ENCODE measurements around the gene RNF151. TPM values are rescaled to one million over a fixed set of nuclear protein-coding genes. Genes with fewer than 3 reads are reported as not detected.
"Not testable (repeated sequence)": the region's sequence is repeated elsewhere in the genome, so short reads cannot be mapped to it uniquely, and the experiment has no call there.

The RNF151 gene
- total and polyA plus RNA-seq, 7 donors, result not detected

- Histone ChIP-seq H3K9me3 (no peaks in the 10 kb centered on the region), H3K36me3 (ENCODE audit: insufficient read depth in 1 of 2, low read depth in 1 of 2) (no peaks in the 10 kb centered on the region), H3K4me3 (no peak overlapping the region), H3K27me3 (ENCODE audit: insufficient read depth in 3 of 3, low read length in 2 of 3) (peaks cover 0 to 91% (median 30%) of the 10 kb centered on the region in 3 donors), H3K4me1 (no peaks in the 10 kb centered on the region), H3K27ac (no peak overlapping the region)
- WGBS, 3 donors, result 14 to 15% (median 14%) methylated on average over 29 to 30 of the region's 30 CpGs
- DNase-seq (no peak), ATAC-seq (peak in 1 of 4 donors; percentile 17)
- no peak for TF ChIP-seq CTCF (IDR thresholded peaks at IDR 0.05)
- intact Hi-C loops (cut with DNase I), result no loop called here
These were observed 47.2 kb upstream of the RNF151 start for GRCh38 chr16:1919327-1919998.

GRCh38 chr16:1920122-1920521, 46.5 kb upstream of the RNF151 start:
- H3K27ac ChIP-seq; H3K9me3 ChIP-seq; H3K4me1 ChIP-seq; intact Hi-C loops (cut with DNase I); H3K36me3 ChIP-seq (ENCODE audit: insufficient read depth in 1 of 2, low read depth in 1 of 2); DNase-seq; ATAC-seq; H3K4me3 ChIP-seq: not testable (repeated sequence)
- 52 to 57% (median 56%) methylated on average over 21 of the region's 21 CpGs for WGBS, 3 donors
- H3K27me3 ChIP-seq (ENCODE audit: insufficient read depth in 3 of 3, low read length in 2 of 3), result peaks cover 0 to 88% (median 29%) of the 10 kb centered on the region in 3 donors

GRCh38 chr16:1920727-1921171, 45.9 kb upstream of the RNF151 start:
- Histone ChIP-seq H3K36me3 (ENCODE audit: insufficient read depth in 1 of 2, low read depth in 1 of 2) (no peaks in the 10 kb centered on the region), H3K27ac (no peak overlapping the region), H3K9me3 (no peaks in the 10 kb centered on the region), H3K27me3 (ENCODE audit: insufficient read depth in 3 of 3, low read length in 2 of 3) (peaks cover 0 to 87% (median 29%) of the 10 kb centered on the region in 3 donors), H3K4me1 (no peaks in the 10 kb centered on the region), H3K4me3 (no peak overlapping the region)
- peak in 2 of 4 donors; percentile 63 to 70 for ATAC-seq
- no peak for DNase-seq
- WGBS, 3 donors, result 10 to 14% (median 12%) methylated on average over 15 of the region's 15 CpGs
- TF ChIP-seq CTCF (IDR thresholded peaks at IDR 0.05), result no peak
- intact Hi-C loops (cut with DNase I), result no loop called here

- 73 to 89% (median 75%) methylated on average over 8 of the region's 8 CpGs for WGBS, 3 donors
- TF ChIP-seq CTCF (IDR thresholded peaks at IDR 0.05), result no peak
- intact Hi-C loops (cut with DNase I), result no loop called here
These were observed 44.3 kb upstream of the RNF151 start for GRCh38 chr16:1922357-1922756.

GRCh38 chr16:1923299-1924034, 43.2 kb upstream of the RNF151 start:
- WGBS, 3 donors, result 9 to 19% (median 15%) methylated on average over 24 of the region's 24 CpGs
- H3K4me1 ChIP-seq, result no peaks in the 10 kb centered on the region
- DNase-seq (no peak), ATAC-seq (peak in 2 of 4 donors; percentile 38 to 41)
- no peak for TF ChIP-seq CTCF (IDR thresholded peaks at IDR 0.05)
- H3K36me3 ChIP-seq (ENCODE audit: insufficient read depth in 1 of 2, low read depth in 1 of 2), result no peaks in the 10 kb centered on the region
- H3K9me3 ChIP-seq, result no peaks in the 10 kb centered on the region
- H3K27ac ChIP-seq, result no peak overlapping the region
- H3K27me3 ChIP-seq (ENCODE audit: insufficient read depth in 3 of 3, low read length in 2 of 3), result peaks cover 0 to 64% (median 17%) of the 10 kb centered on the region in 3 donors
- no peak overlapping the region for H3K4me3 ChIP-seq
- intact Hi-C loops (cut with DNase I), result no loop called here

More at GRCh38 chr16:1922357-1922756, 44.3 kb upstream of the RNF151 start:
- no peaks in the 10 kb centered on the region for H3K36me3 ChIP-seq (ENCODE audit: insufficient read depth in 1 of 2, low read depth in 1 of 2)
- H3K27me3 ChIP-seq (ENCODE audit: insufficient read depth in 3 of 3, low read length in 2 of 3), result peaks cover 0 to 71% (median 22%) of the 10 kb centered on the region in 3 donors
- no peak for DNase-seq
- no peak for ATAC-seq
- no peak overlapping the region for H3K4me3 ChIP-seq
- no peaks in the 10 kb centered on the region for H3K9me3 ChIP-seq
- H3K27ac ChIP-seq, result no peak overlapping the region
- H3K4me1 ChIP-seq, result no peaks in the 10 kb centered on the region

All from psoas muscle (tissue), 8 donors.